SH-SY5Y (cell line): Measurements from ENCODE around the gene RNF6.

ENCODE experiments used
- GATA2 ChIP-seq: IDR thresholded peaks from 2 replicates; pipeline ENCODE4 v1.6.1; 2011; ENCODE audit warnings: mild to moderate bottlenecking, low read depth, low read length
- GATA3 ChIP-seq: IDR thresholded peaks from 2 replicates; pipeline ENCODE4 v1.6.1; 2011; ENCODE audit warnings: low read depth, mild to moderate bottlenecking, low read length, moderate library complexity

- no peak for TF ChIP-seq GATA2
- no peak for TF ChIP-seq GATA3
Measured at GRCh38 chr13:26247608-26248007, 25.5 kb upstream of the RNF6 start.
